ENCODE data around the gene RALGAPB.

RALGAPB gene

DNA sequence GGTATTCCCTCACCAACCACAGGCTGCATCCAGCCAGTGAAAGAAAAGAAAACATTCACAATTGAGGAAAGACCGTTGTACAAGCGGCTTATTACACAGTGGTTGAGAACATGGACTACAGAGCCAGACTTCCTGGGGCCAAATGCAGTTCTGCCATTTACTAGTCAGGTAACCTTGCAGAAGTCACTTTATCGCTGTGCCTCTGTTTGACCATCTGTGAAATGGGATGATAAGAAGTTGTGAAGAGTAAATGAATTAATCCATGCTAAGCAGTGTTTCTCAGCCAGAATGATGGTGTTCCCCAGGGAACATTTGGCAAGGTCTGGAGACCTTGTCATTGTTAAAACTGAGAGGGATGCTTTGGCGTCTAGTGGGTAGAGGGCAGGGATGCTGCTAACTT is 143.8 kb downstream of the RALGAPB start:
- H3K36me3 ChIP-seq (ENCODE audit: insufficient read depth), result no peaks in the 10 kb centered on the region
- no peak overlapping the region for H3K4me2 ChIP-seq
- no peak overlapping the region for H3K9ac ChIP-seq
- no peaks in the 10 kb centered on the region for H3K79me2 ChIP-seq (ENCODE audit: insufficient read depth, low read depth)
- TF ChIP-seq, protein P1, sequence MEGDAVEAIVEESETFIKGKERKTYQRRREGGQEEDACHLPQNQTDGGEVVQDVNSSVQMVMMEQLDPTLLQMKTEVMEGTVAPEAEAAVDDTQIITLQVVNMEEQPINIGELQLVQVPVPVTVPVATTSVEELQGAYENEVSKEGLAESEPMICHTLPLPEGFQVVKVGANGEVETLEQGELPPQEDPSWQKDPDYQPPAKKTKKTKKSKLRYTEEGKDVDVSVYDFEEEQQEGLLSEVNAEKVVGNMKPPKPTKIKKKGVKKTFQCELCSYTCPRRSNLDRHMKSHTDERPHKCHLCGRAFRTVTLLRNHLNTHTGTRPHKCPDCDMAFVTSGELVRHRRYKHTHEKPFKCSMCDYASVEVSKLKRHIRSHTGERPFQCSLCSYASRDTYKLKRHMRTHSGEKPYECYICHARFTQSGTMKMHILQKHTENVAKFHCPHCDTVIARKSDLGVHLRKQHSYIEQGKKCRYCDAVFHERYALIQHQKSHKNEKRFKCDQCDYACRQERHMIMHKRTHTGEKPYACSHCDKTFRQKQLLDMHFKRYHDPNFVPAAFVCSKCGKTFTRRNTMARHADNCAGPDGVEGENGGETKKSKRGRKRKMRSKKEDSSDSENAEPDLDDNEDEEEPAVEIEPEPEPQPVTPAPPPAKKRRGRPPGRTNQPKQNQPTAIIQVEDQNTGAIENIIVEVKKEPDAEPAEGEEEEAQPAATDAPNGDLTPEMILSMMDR (conservative IDR thresholded peaks at IDR 0.05; ENCODE audit: low read depth, low read length), result no peak
- no peaks in the 10 kb centered on the region for H3K27me3 ChIP-seq (ENCODE audit: insufficient read depth, low read depth)
- no peaks in the 10 kb centered on the region for H4K20me1 ChIP-seq (ENCODE audit: insufficient read depth)
- no peak overlapping the region for H3K27ac ChIP-seq
- H2AFZ ChIP-seq (ENCODE audit: low read depth), result no peak overlapping the region
- no peak overlapping the region for H3K4me3 ChIP-seq (IDR thresholded peaks at IDR 0.05; ENCODE audit: insufficient read depth, low read depth, low read length)
- H3K4me1 ChIP-seq (ENCODE audit: low read depth, poor library complexity, severe bottlenecking), result no peaks in the 10 kb centered on the region

DNA sequence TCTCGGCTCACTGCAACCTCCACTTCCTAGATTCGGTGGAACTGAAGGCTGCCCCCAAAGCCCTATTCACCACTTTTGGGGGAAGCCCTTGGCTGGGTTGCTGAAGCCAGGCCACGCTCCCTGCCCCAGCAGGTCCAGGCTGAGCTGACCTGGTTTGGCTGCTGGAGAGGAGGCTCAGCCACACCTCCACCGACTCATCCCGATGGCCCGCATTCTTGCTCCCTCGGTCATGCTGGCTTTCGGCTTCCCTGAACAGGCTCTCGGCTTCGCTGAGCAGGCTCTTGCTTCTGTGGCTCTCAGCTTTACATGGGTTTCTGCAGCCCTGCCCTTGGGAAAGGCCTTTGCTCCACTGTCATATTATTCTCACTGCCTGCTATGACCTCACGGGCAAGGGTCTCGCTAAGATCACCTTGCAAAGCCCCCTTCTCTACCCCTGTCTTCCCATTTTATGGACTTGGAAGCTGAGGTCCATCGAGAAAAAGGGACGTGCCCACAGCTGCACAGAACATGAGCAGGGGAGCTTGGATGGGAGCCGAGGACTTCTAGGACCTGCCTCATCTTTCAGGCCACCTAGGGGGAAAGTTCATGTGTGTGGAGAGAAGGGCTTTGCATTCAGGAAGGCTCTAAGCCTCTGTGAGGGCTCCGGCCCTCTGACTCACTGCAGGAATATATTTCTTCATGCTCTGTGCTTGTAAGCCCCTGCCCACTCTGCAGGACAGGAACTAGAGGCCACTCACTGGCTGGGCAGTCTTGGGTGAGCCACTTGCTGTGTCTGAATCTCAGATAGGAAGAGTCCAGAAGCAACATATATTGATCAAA is 144.6 kb downstream of the RALGAPB start:
- H3K4me2 ChIP-seq, result no peak overlapping the region
- H3K79me2 ChIP-seq (ENCODE audit: insufficient read depth, low read depth), result no peaks in the 10 kb centered on the region
- H3K36me3 ChIP-seq (ENCODE audit: insufficient read depth), result no peaks in the 10 kb centered on the region
- no peaks in the 10 kb centered on the region for H4K20me1 ChIP-seq (ENCODE audit: insufficient read depth)
- no peaks in the 10 kb centered on the region for H3K4me1 ChIP-seq (ENCODE audit: low read depth, poor library complexity, severe bottlenecking)
- H3K9ac ChIP-seq, result no peak overlapping the region
- TF ChIP-seq, protein P1 (conservative IDR thresholded peaks at IDR 0.05; ENCODE audit: low read depth, low read length), result no peak
- H2AFZ ChIP-seq (ENCODE audit: low read depth), result no peak overlapping the region
- H3K27me3 ChIP-seq (ENCODE audit: insufficient read depth, low read depth), result no peaks in the 10 kb centered on the region
- H3K4me3 ChIP-seq (IDR thresholded peaks at IDR 0.05; ENCODE audit: insufficient read depth, low read depth, low read length), result no peak overlapping the region
- no peak overlapping the region for H3K27ac ChIP-seq

- H3K79me2 ChIP-seq (ENCODE audit: insufficient read depth, low read depth), result no peaks in the 10 kb centered on the region
- H3K4me2 ChIP-seq, result no peak overlapping the region
- no peak overlapping the region for H3K9ac ChIP-seq
- H2AFZ ChIP-seq (ENCODE audit: low read depth), result no peak overlapping the region
- no peak overlapping the region for H3K27ac ChIP-seq
- no peaks in the 10 kb centered on the region for H3K36me3 ChIP-seq (ENCODE audit: insufficient read depth)
- no peaks in the 10 kb centered on the region for H4K20me1 ChIP-seq (ENCODE audit: insufficient read depth)
- no peak overlapping the region for H3K4me3 ChIP-seq (IDR thresholded peaks at IDR 0.05; ENCODE audit: insufficient read depth, low read depth, low read length)
- H3K4me1 ChIP-seq (ENCODE audit: low read depth, poor library complexity, severe bottlenecking), result no peaks in the 10 kb centered on the region
- H3K27me3 ChIP-seq (ENCODE audit: insufficient read depth, low read depth), result no peaks in the 10 kb centered on the region
- TF ChIP-seq, protein P1 (conservative IDR thresholded peaks at IDR 0.05; ENCODE audit: low read depth, low read length), result no peak
These were observed 145.2 kb downstream of the RALGAPB start for GRCh38 chr20:38617830-38618196.

DNA sequence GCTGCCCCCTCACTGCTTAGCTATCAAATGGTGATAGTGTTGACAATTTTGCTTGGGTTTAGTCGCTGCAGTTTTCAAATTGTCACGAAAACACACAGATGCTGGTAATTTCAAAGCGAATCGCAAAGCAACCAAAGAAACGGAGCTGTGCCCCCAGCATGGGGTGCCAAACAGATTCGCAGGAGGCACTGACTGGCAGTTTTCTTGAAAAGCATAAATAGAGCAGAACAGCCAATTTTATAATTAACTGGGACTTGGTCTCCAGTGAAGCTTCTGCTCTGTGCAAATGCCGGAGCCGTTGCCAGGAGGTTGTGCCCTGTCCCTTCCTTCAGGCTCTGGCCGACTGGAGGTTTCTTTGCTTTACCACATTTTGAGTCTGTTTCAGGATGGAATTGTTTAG is 147.8 kb downstream of the RALGAPB start:
- Histone ChIP-seq H3K36me3 (ENCODE audit: insufficient read depth) (no peaks in the 10 kb centered on the region), H2AFZ (ENCODE audit: low read depth) (no peak overlapping the region), H3K27ac (no peak overlapping the region), H3K79me2 (ENCODE audit: insufficient read depth, low read depth) (no peaks in the 10 kb centered on the region), H3K9ac (no peak overlapping the region), H3K4me1 (ENCODE audit: low read depth, poor library complexity, severe bottlenecking) (no peaks in the 10 kb centered on the region), H3K4me2 (no peak overlapping the region), H4K20me1 (ENCODE audit: insufficient read depth) (no peaks in the 10 kb centered on the region), H3K27me3 (ENCODE audit: insufficient read depth, low read depth) (no peaks in the 10 kb centered on the region), H3K4me3 (IDR thresholded peaks at IDR 0.05; ENCODE audit: insufficient read depth, low read depth, low read length) (no peak overlapping the region)
- TF ChIP-seq, protein P1 (conservative IDR thresholded peaks at IDR 0.05; ENCODE audit: low read depth, low read length), result no peak

Measured in KMS-11 (cell line).